ENCODE measurements around the gene SUGCT.

- TF ChIP-seq, protein P1, sequence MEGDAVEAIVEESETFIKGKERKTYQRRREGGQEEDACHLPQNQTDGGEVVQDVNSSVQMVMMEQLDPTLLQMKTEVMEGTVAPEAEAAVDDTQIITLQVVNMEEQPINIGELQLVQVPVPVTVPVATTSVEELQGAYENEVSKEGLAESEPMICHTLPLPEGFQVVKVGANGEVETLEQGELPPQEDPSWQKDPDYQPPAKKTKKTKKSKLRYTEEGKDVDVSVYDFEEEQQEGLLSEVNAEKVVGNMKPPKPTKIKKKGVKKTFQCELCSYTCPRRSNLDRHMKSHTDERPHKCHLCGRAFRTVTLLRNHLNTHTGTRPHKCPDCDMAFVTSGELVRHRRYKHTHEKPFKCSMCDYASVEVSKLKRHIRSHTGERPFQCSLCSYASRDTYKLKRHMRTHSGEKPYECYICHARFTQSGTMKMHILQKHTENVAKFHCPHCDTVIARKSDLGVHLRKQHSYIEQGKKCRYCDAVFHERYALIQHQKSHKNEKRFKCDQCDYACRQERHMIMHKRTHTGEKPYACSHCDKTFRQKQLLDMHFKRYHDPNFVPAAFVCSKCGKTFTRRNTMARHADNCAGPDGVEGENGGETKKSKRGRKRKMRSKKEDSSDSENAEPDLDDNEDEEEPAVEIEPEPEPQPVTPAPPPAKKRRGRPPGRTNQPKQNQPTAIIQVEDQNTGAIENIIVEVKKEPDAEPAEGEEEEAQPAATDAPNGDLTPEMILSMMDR (conservative IDR thresholded peaks at IDR 0.05; ENCODE audit: low read depth, low read length) = no peak
- no peak for TF ChIP-seq EZH2 (IDR thresholded peaks at IDR 0.05; ENCODE audit: borderline replicate concordance, low read depth, low read length, poor library complexity, severe bottlenecking)
These were observed 78.5 kb downstream of the SUGCT start for GRCh38 chr7:40213291-40213690.

All from A673 (cell line).